ENCODE measurements around the gene MMP24.

DNA sequence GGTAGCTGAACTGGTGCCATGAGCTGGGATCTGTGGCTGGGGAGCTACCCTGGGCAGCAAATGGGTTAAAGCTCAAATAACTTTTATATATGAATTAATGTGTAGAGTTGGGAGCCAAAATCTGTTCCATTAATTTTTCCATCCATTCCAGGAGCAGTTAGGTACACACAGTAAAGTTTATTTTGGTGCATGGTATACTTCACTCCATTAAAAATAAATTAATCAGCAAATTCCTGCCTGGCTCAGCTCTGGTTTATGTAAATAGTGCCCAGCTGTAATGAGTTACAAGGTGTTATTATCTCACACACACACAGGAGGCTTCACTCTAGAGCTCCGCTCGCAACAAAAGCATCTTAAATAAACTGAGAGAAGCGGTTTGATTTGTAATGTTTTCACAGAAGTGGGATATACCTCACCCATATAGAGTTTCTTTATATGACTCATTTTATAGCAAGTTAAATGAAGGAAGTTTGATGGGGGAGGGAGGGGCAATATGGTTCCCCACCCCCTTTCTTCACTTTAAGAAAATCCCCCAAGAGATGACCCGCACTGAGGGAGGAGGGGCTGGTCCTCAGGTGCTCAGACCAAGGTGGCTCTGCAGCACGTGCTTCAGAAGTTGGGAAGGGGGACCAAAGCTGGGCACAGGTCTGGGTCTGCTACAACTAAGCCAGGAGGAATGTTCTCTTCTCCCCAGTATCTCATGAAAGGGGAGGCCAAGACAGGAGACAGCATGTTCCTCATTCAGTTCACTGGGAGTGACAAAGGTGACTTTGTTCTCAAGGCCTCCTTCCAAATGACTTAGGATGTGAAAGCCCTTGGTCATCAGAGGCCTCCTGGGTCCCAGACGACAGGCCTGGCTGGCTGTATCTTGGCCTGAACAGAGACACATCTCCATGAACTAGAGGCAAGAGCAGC lies 76.2 kb downstream of the MMP24 start:
- TF ChIP-seq POLR2A (IDR thresholded peaks at IDR 0.05; ENCODE audit: low read length) (no peak), GATA1 (IDR thresholded peaks at IDR 0.05; ENCODE audit: low read depth, low read length) (no peak)
